Measurements from ENCODE around the gene TGFBRAP1. TPM values are rescaled to one million over a fixed set of nuclear protein-coding genes. Genes with fewer than 3 reads are reported as not detected.
A peak's percentile ranks its signal among the peaks of the same experiment; 100 is the strongest.

The TGFBRAP1 gene
- total RNA-seq, 4 donors from 2014 or later, result 13.1 to 21.8 (median 19.4) TPM

DNA sequence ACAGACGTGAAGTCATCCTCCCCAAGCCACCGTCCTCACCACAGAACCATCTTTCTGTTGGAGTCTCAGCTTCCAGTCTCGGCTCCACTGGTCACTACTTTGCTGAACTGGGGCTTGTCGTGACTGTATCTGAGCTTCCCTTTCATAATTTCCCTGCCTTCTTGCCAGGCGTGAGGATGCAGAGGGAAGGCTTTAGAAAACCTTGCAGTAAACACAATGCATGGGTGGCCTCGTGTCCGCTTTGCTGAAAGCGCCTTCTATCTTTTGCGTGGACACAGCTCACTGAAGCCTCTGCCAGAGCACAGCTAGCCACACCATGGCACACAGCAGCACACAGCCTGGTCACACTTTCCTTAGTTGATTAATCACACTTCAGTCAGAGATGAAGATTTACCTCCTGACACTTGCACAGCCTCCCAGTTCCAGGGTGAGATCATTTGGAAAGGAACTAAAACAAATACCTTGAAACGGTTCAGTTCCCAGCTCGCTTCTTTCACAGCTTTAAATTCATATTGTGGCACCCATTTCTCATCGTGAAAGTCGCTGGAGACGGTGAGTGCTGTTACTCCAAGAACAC, 90.8 kb downstream of the TGFBRAP1 start:
- Histone ChIP-seq H3K4me1 (peaks cover 0 to 3% (median 0%) of the 10 kb centered on the region in 4 donors), H3K36me3 (no peaks in the 10 kb centered on the region), H3K27me3 (no peaks in the 10 kb centered on the region), H3K9me3 (no peaks in the 10 kb centered on the region), H3K27ac (no peak overlapping the region), H3K4me3 (no peak overlapping the region)
- WGBS, 2 donors (ENCODE audit: low coverage in 1 of 2), result 74 to 85% methylated on average over 4 to 14 of the region's 14 CpGs
- intact Hi-C loops (cut with DNase I; ENCODE audit: low total_unique reads), result loop anchor here (5.0 kb wide), 1 partner anchor 121 kb away; no protein-coding TSS in a partner anchor
- in situ Hi-C loops (cut with MboI; ENCODE audit: low pct_ligation_motif_present in 1 of 4, low pct_unique_long_range_greater_than_20kb in 1 of 4, low sequenced_read_pairs in 3 of 4), result loop anchor here in 3 of 4 donors (5.0 to 10.0 kb wide), 2 partner anchors 124 to 126 kb away; no protein-coding TSS in a partner anchor
- no peak for DNase-seq
- no peak for TF ChIP-seq POLR2AphosphoS5 (IDR thresholded peaks at IDR 0.05)
- TF ChIP-seq POLR2A (IDR thresholded peaks at IDR 0.05), result no peak
- TF ChIP-seq, protein P1, sequence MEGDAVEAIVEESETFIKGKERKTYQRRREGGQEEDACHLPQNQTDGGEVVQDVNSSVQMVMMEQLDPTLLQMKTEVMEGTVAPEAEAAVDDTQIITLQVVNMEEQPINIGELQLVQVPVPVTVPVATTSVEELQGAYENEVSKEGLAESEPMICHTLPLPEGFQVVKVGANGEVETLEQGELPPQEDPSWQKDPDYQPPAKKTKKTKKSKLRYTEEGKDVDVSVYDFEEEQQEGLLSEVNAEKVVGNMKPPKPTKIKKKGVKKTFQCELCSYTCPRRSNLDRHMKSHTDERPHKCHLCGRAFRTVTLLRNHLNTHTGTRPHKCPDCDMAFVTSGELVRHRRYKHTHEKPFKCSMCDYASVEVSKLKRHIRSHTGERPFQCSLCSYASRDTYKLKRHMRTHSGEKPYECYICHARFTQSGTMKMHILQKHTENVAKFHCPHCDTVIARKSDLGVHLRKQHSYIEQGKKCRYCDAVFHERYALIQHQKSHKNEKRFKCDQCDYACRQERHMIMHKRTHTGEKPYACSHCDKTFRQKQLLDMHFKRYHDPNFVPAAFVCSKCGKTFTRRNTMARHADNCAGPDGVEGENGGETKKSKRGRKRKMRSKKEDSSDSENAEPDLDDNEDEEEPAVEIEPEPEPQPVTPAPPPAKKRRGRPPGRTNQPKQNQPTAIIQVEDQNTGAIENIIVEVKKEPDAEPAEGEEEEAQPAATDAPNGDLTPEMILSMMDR (IDR thresholded peaks at IDR 0.05), result no peak
- TF ChIP-seq EP300 (IDR thresholded peaks at IDR 0.05; ENCODE audit: low read depth), result no peak

DNA sequence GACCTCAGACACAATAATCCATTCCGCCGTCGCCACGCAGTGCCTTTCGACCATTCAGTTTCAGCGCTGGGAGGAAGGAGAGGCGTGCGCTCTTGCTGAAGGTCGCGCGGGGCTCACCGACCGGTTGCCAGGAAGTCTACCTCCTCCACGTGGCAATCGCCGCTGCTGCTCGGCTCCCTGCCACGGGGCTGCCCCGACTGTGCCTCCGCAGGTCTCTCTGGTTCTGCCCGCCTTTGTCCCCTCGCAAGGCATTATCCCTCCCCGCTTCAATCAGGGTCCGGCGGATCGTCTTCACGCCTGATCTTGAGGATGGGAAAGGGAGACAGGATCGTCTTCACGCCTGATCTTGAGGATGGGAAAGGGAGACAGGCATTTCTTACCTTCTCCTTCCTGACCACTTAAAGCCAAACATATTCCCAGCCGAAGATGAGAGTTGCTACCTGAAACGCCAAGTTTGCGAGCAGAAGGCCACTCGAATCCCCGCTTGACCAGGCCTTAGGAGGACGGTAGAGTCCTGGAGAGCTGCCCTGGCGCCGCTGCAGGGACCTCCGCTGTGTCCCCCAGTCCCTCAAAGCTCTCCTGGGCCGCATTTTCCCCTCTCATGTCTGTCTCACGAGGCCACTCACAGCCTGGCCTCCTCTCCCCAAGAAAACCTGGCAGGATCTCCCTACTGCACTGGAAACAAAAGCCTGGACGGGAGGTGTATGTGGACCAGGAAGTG, 92.3 kb downstream of the TGFBRAP1 start:
- Histone ChIP-seq H3K4me3 (no peak overlapping the region), H3K27me3 (no peaks in the 10 kb centered on the region), H3K9me3 (no peaks in the 10 kb centered on the region), H3K36me3 (no peaks in the 10 kb centered on the region), H3K27ac (no peak overlapping the region), H3K4me1 (peaks cover 0 to 3% (median 0%) of the 10 kb centered on the region in 4 donors)
- in situ Hi-C loops (cut with MboI; ENCODE audit: low pct_ligation_motif_present in 1 of 4, low pct_unique_long_range_greater_than_20kb in 1 of 4, low sequenced_read_pairs in 3 of 4), result loop anchor here in 3 of 4 donors (5.0 to 10.0 kb wide), 2 partner anchors 122 to 125 kb away; no protein-coding TSS in a partner anchor
- TF ChIP-seq POLR2A (IDR thresholded peaks at IDR 0.05), result no peak
- no peak for TF ChIP-seq POLR2AphosphoS5 (IDR thresholded peaks at IDR 0.05)
- TF ChIP-seq EP300 (IDR thresholded peaks at IDR 0.05; ENCODE audit: low read depth), result no peak
- TF ChIP-seq, protein P1 (IDR thresholded peaks at IDR 0.05), result no peak
- no peak for DNase-seq
- intact Hi-C loops (cut with DNase I; ENCODE audit: low total_unique reads), result loop anchor here (5.0 kb wide), 1 partner anchor 120 kb away; no protein-coding TSS in a partner anchor
- 73 to 86% methylated on average over 19 to 41 of the region's 41 CpGs for WGBS, 2 donors (ENCODE audit: low coverage in 1 of 2)

DNA sequence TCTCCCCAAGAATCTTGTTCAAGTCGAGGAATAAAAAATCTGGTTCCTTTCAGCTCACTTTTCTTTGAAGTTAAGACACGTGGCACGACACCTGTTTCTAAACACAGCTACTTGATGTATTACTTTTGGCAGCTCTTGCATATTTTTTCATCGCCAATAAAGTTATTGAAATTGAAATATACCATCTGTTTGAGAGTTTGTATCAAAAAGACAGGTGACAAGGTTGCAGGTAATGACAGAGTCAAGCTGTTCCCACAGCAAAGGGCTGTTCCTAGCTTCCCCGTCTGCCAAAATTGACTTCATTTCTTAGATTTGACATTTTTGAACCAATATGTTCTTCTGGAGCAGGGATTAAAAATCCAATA, 93.5 kb downstream of the TGFBRAP1 start:
- TF ChIP-seq, protein P1 (IDR thresholded peaks at IDR 0.05), result no peak
- no peak for TF ChIP-seq POLR2A (IDR thresholded peaks at IDR 0.05)
- no peak for TF ChIP-seq POLR2AphosphoS5 (IDR thresholded peaks at IDR 0.05)
- TF ChIP-seq EP300 (IDR thresholded peaks at IDR 0.05; ENCODE audit: low read depth), result no peak
- peaks cover 0 to 3% (median 0%) of the 10 kb centered on the region in 4 donors for H3K4me1 ChIP-seq
- H3K4me3 ChIP-seq, result no peak overlapping the region
- no peaks in the 10 kb centered on the region for H3K9me3 ChIP-seq
- in situ Hi-C loops (cut with MboI; ENCODE audit: low pct_ligation_motif_present in 1 of 4, low pct_unique_long_range_greater_than_20kb in 1 of 4, low sequenced_read_pairs in 3 of 4), result loop anchor here in 3 of 4 donors (5.0 to 10.0 kb wide), 2 partner anchors 121 to 124 kb away; no protein-coding TSS in a partner anchor
- H3K27ac ChIP-seq, result no peak overlapping the region
- intact Hi-C loops (cut with DNase I; ENCODE audit: low total_unique reads), result loop anchor here (5.0 kb wide), 1 partner anchor 119 kb away; no protein-coding TSS in a partner anchor
- 36 to 39% methylated on average over 5 of the region's 5 CpGs for WGBS, 2 donors (ENCODE audit: low coverage in 1 of 2)
- H3K36me3 ChIP-seq, result no peaks in the 10 kb centered on the region
- H3K27me3 ChIP-seq, result no peaks in the 10 kb centered on the region
- DNase-seq, result no peak

DNA sequence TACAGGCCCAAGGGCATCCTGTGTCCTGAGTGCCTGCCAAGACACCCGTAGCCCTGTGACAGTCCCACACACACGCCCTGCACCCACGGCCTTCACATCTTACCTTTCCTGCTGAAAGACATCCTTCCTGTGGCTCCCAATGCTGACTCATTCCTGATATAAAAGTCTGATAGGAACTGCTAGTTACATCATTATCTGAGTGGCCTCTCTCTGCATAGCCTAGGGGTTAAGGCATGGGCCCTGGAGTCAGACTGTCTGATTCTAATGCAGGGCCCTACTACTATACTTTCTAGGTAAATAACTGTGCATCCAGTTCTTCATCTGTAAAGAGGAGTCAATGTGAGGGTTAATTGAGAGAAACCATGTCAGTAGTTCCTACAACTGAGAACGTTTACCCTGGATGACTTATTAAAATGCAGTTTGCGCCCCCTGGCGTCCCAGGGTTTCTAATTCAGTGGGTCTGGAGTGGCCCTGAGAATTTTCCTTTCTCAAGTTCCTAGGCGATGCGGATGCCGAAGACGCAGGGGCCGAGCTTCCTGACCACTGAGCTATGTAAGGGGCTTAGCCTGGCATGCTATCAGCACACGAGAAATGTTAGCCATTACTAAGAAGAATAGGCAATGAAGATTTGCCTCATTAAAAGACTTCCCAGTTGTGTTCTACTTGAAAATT, 94.0 kb downstream of the TGFBRAP1 start:
- Histone ChIP-seq H3K36me3 (no peaks in the 10 kb centered on the region), H3K4me3 (no peak overlapping the region), H3K27ac (no peak overlapping the region), H3K9me3 (no peaks in the 10 kb centered on the region), H3K27me3 (no peaks in the 10 kb centered on the region), H3K4me1 (peaks cover 0 to 3% (median 0%) of the 10 kb centered on the region in 4 donors)
- DNase-seq, result peak; percentile 76
- 22% methylated on average over 12 of the region's 12 CpGs; no CpG with 5 or more reads in 1 of the 2 donors for WGBS, 2 donors (ENCODE audit: low coverage in 1 of 2)
- in situ Hi-C loops (cut with MboI; ENCODE audit: low pct_ligation_motif_present in 1 of 4, low pct_unique_long_range_greater_than_20kb in 1 of 4, low sequenced_read_pairs in 3 of 4) (loop anchor here in 3 of 4 donors (5.0 to 10.0 kb wide), 2 partner anchors 121 to 123 kb away; no protein-coding TSS in a partner anchor), intact Hi-C loops (cut with DNase I; ENCODE audit: low total_unique reads) (loop anchor here (5.0 kb wide), 1 partner anchor 118 kb away; no protein-coding TSS in a partner anchor)
- TF ChIP-seq POLR2A (IDR thresholded peaks at IDR 0.05), result no peak
- TF ChIP-seq, protein P1 (IDR thresholded peaks at IDR 0.05), result peak; percentile 58 to 70 (median 67)

Measured in transverse colon (tissue), 4 donors.